Mucosa of rectum (tissue), 2 donors: Measurements from ENCODE around the gene CALN1.
"Not testable (repeated sequence)": the region's sequence is repeated elsewhere in the genome, so short reads cannot be mapped to it uniquely, and the experiment has no call there.

Source experiments
- H3K27ac ChIP-seq, 2 donors: one replicate each; pipeline ENCODE4 v1.7.0; 2013; ENCODE audit warnings: inconsistent platforms in 2 of 2, low read depth in 2 of 2, low read length in 2 of 2
- H3K27me3 ChIP-seq, 2 donors: one replicate each; pipeline ENCODE4 v1.7.0; 2013; ENCODE audit warnings: low read length in 2 of 2; ENCODE audit not compliant: control insufficient read depth in 2 of 2, insufficient read depth in 2 of 2
- H3K36me3 ChIP-seq, 2 donors: one replicate each; pipeline ENCODE4 v1.7.0; 2013; ENCODE audit warnings: low read length in 2 of 2; ENCODE audit not compliant: control insufficient read depth in 2 of 2, insufficient read depth in 2 of 2
- H3K4me1 ChIP-seq, 2 donors: one replicate each; pipeline ENCODE4 v1.7.0; 2013; ENCODE audit warnings: low read length in 2 of 2, mild to moderate bottlenecking in 1 of 2; ENCODE audit not compliant: control insufficient read depth in 2 of 2, insufficient read depth in 2 of 2
- H3K4me3 ChIP-seq, 2 donors: one replicate each; pipeline ENCODE4 v1.7.0; 2013; ENCODE audit warnings: low read length in 2 of 2
- H3K9ac ChIP-seq, 2 donors: one replicate each; pipeline ENCODE4 v1.7.0; 2013; ENCODE audit warnings: low read length in 2 of 2, low read depth in 1 of 2, mild to moderate bottlenecking in 1 of 2
- H3K9me3 ChIP-seq, 2 donors: one replicate each; pipeline ENCODE4 v1.7.0; 2013; ENCODE audit warnings: low read length in 2 of 2; ENCODE audit not compliant: control insufficient read depth in 2 of 2
- donor health status: healthy.
- donor health status: Normal muscosa, but diverticular disease.

CALN1 gene

GRCh38 chr7:71739520-71740173 is 672.5 kb downstream of the CALN1 start:
- no peaks in the 10 kb centered on the region for H3K9me3 ChIP-seq
- no peaks in the 10 kb centered on the region for H3K4me1 ChIP-seq
- no peak overlapping the region for H3K4me3 ChIP-seq
- H3K36me3 ChIP-seq: no peaks in the 10 kb centered on the region
- H3K27ac ChIP-seq: no peak overlapping the region
- H3K9ac ChIP-seq: no peak overlapping the region
- H3K27me3 ChIP-seq: no peaks in the 10 kb centered on the region

GRCh38 chr7:71737931-71738540 is 674.1 kb downstream of the CALN1 start:
- not testable (repeated sequence) for H3K36me3 ChIP-seq, H3K27ac ChIP-seq, H3K4me1 ChIP-seq, H3K4me3 ChIP-seq, H3K9ac ChIP-seq, H3K27me3 ChIP-seq, H3K9me3 ChIP-seq

GRCh38 chr7:71735961-71736556 is 676.1 kb downstream of the CALN1 start:
- no peak overlapping the region for H3K9ac ChIP-seq
- H3K27ac ChIP-seq: no peak overlapping the region
- H3K36me3 ChIP-seq: no peaks in the 10 kb centered on the region
- H3K27me3 ChIP-seq: no peaks in the 10 kb centered on the region
- no peaks in the 10 kb centered on the region for H3K4me1 ChIP-seq
- no peak overlapping the region for H3K4me3 ChIP-seq
- no peaks in the 10 kb centered on the region for H3K9me3 ChIP-seq

GRCh38 chr7:71733107-71733870 is 678.8 kb downstream of the CALN1 start:
- H3K36me3 ChIP-seq: no peaks in the 10 kb centered on the region
- no peaks in the 10 kb centered on the region for H3K27me3 ChIP-seq
- peak overlapping the region in 1 of 2 donors; percentile 26 for H3K4me3 ChIP-seq
- H3K9me3 ChIP-seq: no peaks in the 10 kb centered on the region
- no peak overlapping the region for H3K9ac ChIP-seq
- H3K4me1 ChIP-seq: no peaks in the 10 kb centered on the region
- no peak overlapping the region for H3K27ac ChIP-seq

GRCh38 chr7:71731740-71732139 is 680.4 kb downstream of the CALN1 start:
- Histone ChIP-seq H3K36me3 (no peaks in the 10 kb centered on the region), H3K9me3 (no peaks in the 10 kb centered on the region), H3K9ac (no peak overlapping the region), H3K27ac (no peak overlapping the region), H3K4me1 (no peaks in the 10 kb centered on the region), H3K4me3 (no peak overlapping the region), H3K27me3 (no peaks in the 10 kb centered on the region)
